NT2/D1 (cell line): ENCODE results near the gene DPP6.

Source experiments
- DNase-seq: peaks from one replicate; pipeline ENCODE4 v3.0.0-alpha.2; 2011; ENCODE audit warnings: low read depth, low spot score
- H3K27me3 ChIP-seq: 2 replicates; pipeline ENCODE4 v1.6.0; 2011; ENCODE audit warnings: mild to moderate bottlenecking; ENCODE audit not compliant: insufficient read length, insufficient read depth
- H3K36me3 ChIP-seq: 2 replicates; pipeline ENCODE4 v1.6.1; 2011; ENCODE audit warnings: mild to moderate bottlenecking, low read length, mixed read lengths; ENCODE audit not compliant: insufficient read depth, insufficient read length
- H3K4me1 ChIP-seq: 2 replicates; pipeline ENCODE4 v1.5.1; 2011; ENCODE audit not compliant: insufficient read depth, insufficient read length
- H3K4me3 ChIP-seq: 2 replicates; pipeline ENCODE4 v1.5.1; 2011; ENCODE audit warnings: low read depth; ENCODE audit not compliant: insufficient read length
- H3K9ac ChIP-seq: 2 replicates; pipeline ENCODE4 v1.6.0; 2011; ENCODE audit warnings: low read depth; ENCODE audit not compliant: insufficient read length
- H3K9me3 ChIP-seq: 2 replicates; pipeline ENCODE4 v1.5.1; 2011; ENCODE audit warnings: mild to moderate bottlenecking, low read length; ENCODE audit not compliant: insufficient read depth
- SUZ12 ChIP-seq: IDR thresholded peaks from 2 replicates; pipeline ENCODE4 v1.6.1; 2011; ENCODE audit not compliant: insufficient read length, insufficient read depth; ENCODE audit errors: extremely low read depth
- YY1 ChIP-seq: IDR thresholded peaks from 2 replicates; pipeline ENCODE4 v1.6.1; 2011; ENCODE audit not compliant: insufficient read length, insufficient read depth
- ZNF274 ChIP-seq: IDR thresholded peaks from 2 replicates; pipeline ENCODE4 v1.6.1; 2011; ENCODE audit warnings: mild to moderate bottlenecking, low read depth, low read length

The DPP6 gene

DNA sequence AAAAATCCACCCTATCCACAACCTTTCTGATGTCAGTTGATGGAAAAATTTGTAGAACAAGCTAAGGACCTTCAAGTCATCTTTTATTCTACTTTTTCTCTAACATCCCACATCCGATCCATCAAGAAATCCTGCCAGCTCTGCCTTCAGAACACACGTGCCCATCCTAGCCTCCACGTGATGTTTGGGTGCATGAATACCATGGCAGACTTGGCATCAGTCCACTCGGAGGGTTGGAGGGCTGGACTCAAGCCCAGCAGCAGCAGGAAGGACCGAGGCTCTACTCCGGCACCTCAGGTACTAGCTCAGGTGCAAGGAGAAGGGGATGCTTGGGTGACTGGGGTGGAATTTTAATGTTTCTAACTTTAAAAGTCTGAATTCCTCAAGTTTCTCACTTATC lies 428.6 kb downstream of the DPP6 start:
- Histone ChIP-seq H3K4me3 (no peak overlapping the region), H3K4me1 (no peaks in the 10 kb centered on the region), H3K9me3 (no peaks in the 10 kb centered on the region), H3K9ac (no peak overlapping the region), H3K36me3 (no peaks in the 10 kb centered on the region), H3K27me3 (no peaks in the 10 kb centered on the region)
- TF ChIP-seq ZNF274, result no peak
- TF ChIP-seq YY1, result no peak
- TF ChIP-seq SUZ12, result no peak
- no peak for DNase-seq

DNA sequence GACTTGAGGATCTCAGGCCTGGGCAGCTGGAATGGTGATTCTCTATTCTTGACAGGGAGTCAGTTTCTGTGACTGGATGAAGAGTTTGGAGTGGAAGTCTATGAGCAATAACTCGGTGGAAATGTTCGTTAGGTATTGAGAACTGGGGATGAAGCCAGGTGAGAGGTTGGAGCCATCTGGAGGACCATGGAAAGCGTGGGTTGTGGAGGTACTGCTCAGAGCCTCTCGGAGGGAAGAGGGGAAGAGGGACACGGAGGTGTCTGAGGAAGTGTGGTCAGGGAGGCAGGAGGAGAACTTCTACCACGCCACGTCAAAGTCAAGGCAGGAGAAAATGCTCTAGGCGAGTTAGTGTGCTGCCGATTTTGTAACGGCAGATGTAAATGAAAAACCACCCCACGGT lies 430.7 kb downstream of the DPP6 start:
- no peaks in the 10 kb centered on the region for H3K27me3 ChIP-seq
- H3K9me3 ChIP-seq, result no peaks in the 10 kb centered on the region
- no peaks in the 10 kb centered on the region for H3K36me3 ChIP-seq
- no peak for DNase-seq
- no peak overlapping the region for H3K4me3 ChIP-seq
- H3K9ac ChIP-seq, result no peak overlapping the region
- no peak for TF ChIP-seq YY1
- no peaks in the 10 kb centered on the region for H3K4me1 ChIP-seq

GRCh38 chr7:154484406-154484805 lies 432.2 kb downstream of the DPP6 start:
- no peak for TF ChIP-seq ZNF274
- no peak for TF ChIP-seq YY1
- TF ChIP-seq SUZ12, result no peak
- H3K4me3 ChIP-seq, result no peak overlapping the region

GRCh38 chr7:154484943-154485342 lies 432.7 kb downstream of the DPP6 start:
- Histone ChIP-seq H3K4me3 (no peak overlapping the region), H3K27me3 (no peaks in the 10 kb centered on the region), H3K9me3 (no peaks in the 10 kb centered on the region), H3K4me1 (no peaks in the 10 kb centered on the region), H3K9ac (no peak overlapping the region), H3K36me3 (no peaks in the 10 kb centered on the region)
- TF ChIP-seq ZNF274 (no peak), YY1 (no peak), SUZ12 (no peak)
- DNase-seq, result no peak

More at GRCh38 chr7:154484406-154484805, 432.2 kb downstream of the DPP6 start:
- Histone ChIP-seq H3K9me3 (no peaks in the 10 kb centered on the region), H3K9ac (no peak overlapping the region), H3K36me3 (no peaks in the 10 kb centered on the region), H3K27me3 (no peaks in the 10 kb centered on the region), H3K4me1 (no peaks in the 10 kb centered on the region)
- DNase-seq, result no peak

DNA sequence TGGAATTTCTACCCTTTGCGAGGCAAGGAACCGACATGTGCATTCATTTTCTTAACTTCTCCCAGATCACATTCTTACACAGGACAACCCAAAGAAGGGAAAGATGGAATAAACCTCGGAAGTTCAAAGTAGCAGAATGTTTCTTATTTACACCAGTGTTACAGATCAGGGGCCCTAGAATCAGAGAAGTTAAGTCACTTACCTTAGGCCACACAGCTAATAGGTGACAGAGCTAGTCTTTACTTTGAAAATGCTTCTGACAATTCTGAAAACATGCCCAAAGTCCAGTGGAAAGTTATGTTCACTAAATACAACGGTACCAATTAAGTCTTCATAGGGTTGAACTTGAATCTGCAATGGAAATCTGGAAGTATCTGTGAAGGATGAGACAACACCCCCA lies 437.7 kb downstream of the DPP6 start:
- H3K36me3 ChIP-seq, result no peaks in the 10 kb centered on the region
- TF ChIP-seq ZNF274, result no peak
- TF ChIP-seq SUZ12, result no peak
- no peak for TF ChIP-seq YY1
- no peak for DNase-seq
- H3K27me3 ChIP-seq, result no peaks in the 10 kb centered on the region
- no peak overlapping the region for H3K9ac ChIP-seq
- H3K4me1 ChIP-seq, result no peaks in the 10 kb centered on the region
- no peaks in the 10 kb centered on the region for H3K9me3 ChIP-seq
- no peak overlapping the region for H3K4me3 ChIP-seq

- Histone ChIP-seq H3K9me3 (no peaks in the 10 kb centered on the region), H3K4me3 (no peak overlapping the region), H3K36me3 (no peaks in the 10 kb centered on the region), H3K27me3 (no peaks in the 10 kb centered on the region), H3K4me1 (no peaks in the 10 kb centered on the region), H3K9ac (no peak overlapping the region)
- DNase-seq, result no peak
- TF ChIP-seq ZNF274 (no peak), YY1 (no peak), SUZ12 (no peak)
Observed at GRCh38 chr7:154493594-154493993, 441.4 kb downstream of the DPP6 start.

- Histone ChIP-seq H3K4me3 (no peak overlapping the region), H3K9ac (no peak overlapping the region), H3K27me3 (no peaks in the 10 kb centered on the region), H3K9me3 (peaks cover 10% of the 10 kb centered on the region; the same call in 1 of the 2 replicates), H3K4me1 (no peaks in the 10 kb centered on the region), H3K36me3 (no peaks in the 10 kb centered on the region)
- no peak for TF ChIP-seq ZNF274
- no peak for TF ChIP-seq YY1
- TF ChIP-seq SUZ12, result no peak
- no peak for DNase-seq
Observed at GRCh38 chr7:154497751-154498150, 445.6 kb downstream of the DPP6 start.

- H3K36me3 ChIP-seq, result no peaks in the 10 kb centered on the region
- peaks cover 15% of the 10 kb centered on the region for H3K9me3 ChIP-seq
- DNase-seq, result peak; percentile 32
- H3K4me1 ChIP-seq, result no peaks in the 10 kb centered on the region
- no peaks in the 10 kb centered on the region for H3K27me3 ChIP-seq
- H3K9ac ChIP-seq, result no peak overlapping the region
- TF ChIP-seq YY1, result no peak
- TF ChIP-seq SUZ12, result no peak
- TF ChIP-seq ZNF274, result no peak
- H3K4me3 ChIP-seq, result no peak overlapping the region
Observed at GRCh38 chr7:154503962-154504550, 451.9 kb downstream of the DPP6 start.
